Stimulated activated CD4-positive, alpha-beta T cell treated with anti-CD3 and anti-CD28 coated beads, Interleukin-12 subunit alpha, Interleukin-12 subunit beta, amount 100 ng/mL, for 4 hours (primary cell): ENCODE results near the gene SAE1.

ENCODE experiments used
- DNase-seq: peaks from one replicate; pipeline ENCODE4 v3.0.0-alpha.2; 2020

Gene SAE1

GRCh38 chr19:47107202-47107952, 23.3 kb upstream of the SAE1 start:
- DNase-seq: no peak

- DNase-seq: no peak
These were observed 22.5 kb upstream of the SAE1 start for GRCh38 chr19:47107953-47108746.

- DNase-seq: no peak
These were observed 21.5 kb upstream of the SAE1 start for GRCh38 chr19:47109177-47109540.

- DNase-seq: peak; percentile 43
These were observed 20.9 kb upstream of the SAE1 start for GRCh38 chr19:47109541-47110375.

- DNase-seq: peak; percentile 49
These were observed 20.1 kb upstream of the SAE1 start for GRCh38 chr19:47110521-47111005.

- peak; percentile 45 for DNase-seq
These were observed 19.5 kb upstream of the SAE1 start for GRCh38 chr19:47111006-47111621.

- no peak for DNase-seq
These were observed 18.9 kb upstream of the SAE1 start for GRCh38 chr19:47111682-47112165.

- DNase-seq: peak; percentile 84
These were observed 18.3 kb upstream of the SAE1 start for GRCh38 chr19:47112166-47112996.

GRCh38 chr19:47112997-47113849, 17.4 kb upstream of the SAE1 start, which contains the start of gene ZC3H4:
ZC3H4 (minus strand) TSS chr19:47113776; CDS start chr19:47112584, 1,192 bp downstream.
- DNase-seq: peak; percentile 98

- no peak for DNase-seq
These were observed 16.6 kb upstream of the SAE1 start for GRCh38 chr19:47113850-47114651.

GRCh38 chr19:47120470-47121067, 10.1 kb upstream of the SAE1 start:
- DNase-seq: no peak

- DNase-seq: no peak
These were observed 8.0 kb upstream of the SAE1 start for GRCh38 chr19:47122359-47123335.

- DNase-seq: no peak
These were observed 7.2 kb upstream of the SAE1 start for GRCh38 chr19:47123406-47123805.

GRCh38 chr19:47124937-47125668, 5.5 kb upstream of the SAE1 start:
- DNase-seq: no peak

- no peak for DNase-seq
These were observed 5.0 kb upstream of the SAE1 start for GRCh38 chr19:47125669-47125938.

- DNase-seq: no peak
These were observed 1.1 kb upstream of the SAE1 start for GRCh38 chr19:47129579-47129978.

GRCh38 chr19:47130120-47130588, 481 bp upstream of the SAE1 start:
- no peak for DNase-seq
